ENCODE measurements around the gene GSK3B.

GSK3B gene

GRCh38 chr3:120089089-120089488, 5.2 kb downstream of the GSK3B start:
- H3K27ac Mint-ChIP-seq, result no peak overlapping the region
- peaks cover 10% of the 10 kb centered on the region for H3K36me3 Mint-ChIP-seq (ENCODE audit: low read depth)
- H3K4me1 Mint-ChIP-seq (ENCODE audit: low read depth), result peaks cover 17% of the 10 kb centered on the region
- no peaks in the 10 kb centered on the region for H3K9me3 Mint-ChIP-seq
- no peaks in the 10 kb centered on the region for H3K27me3 Mint-ChIP-seq (ENCODE audit: low read depth)
- no peak overlapping the region for H3K4me3 Mint-ChIP-seq

DNA sequence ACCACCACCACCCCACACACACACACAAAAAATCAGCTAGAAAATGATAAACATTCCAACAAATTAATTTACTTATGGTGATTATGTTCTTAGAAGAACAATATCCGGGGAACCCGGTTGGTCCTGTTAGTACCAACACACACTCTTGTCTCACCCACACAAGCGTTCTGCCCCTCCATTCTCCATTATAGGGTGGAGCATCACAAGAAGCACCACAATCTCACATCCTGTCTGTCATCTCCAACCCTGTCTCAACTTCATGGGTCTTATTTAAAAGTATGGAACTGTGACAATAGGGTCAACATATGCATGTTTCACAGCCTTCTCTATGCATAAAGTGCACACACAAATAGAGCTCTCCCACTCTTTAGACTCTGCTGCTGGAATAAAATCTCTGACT, 5.6 kb downstream of the GSK3B start:
- H3K9me3 Mint-ChIP-seq, result no peaks in the 10 kb centered on the region
- H3K27me3 Mint-ChIP-seq (ENCODE audit: low read depth), result no peaks in the 10 kb centered on the region
- H3K36me3 Mint-ChIP-seq (ENCODE audit: low read depth), result peaks cover 10% of the 10 kb centered on the region
- H3K4me3 Mint-ChIP-seq, result no peak overlapping the region
- H3K4me1 Mint-ChIP-seq (ENCODE audit: low read depth), result peaks cover 17% of the 10 kb centered on the region
- H3K27ac Mint-ChIP-seq, result no peak overlapping the region

GRCh38 chr3:120081719-120082118, 12.5 kb downstream of the GSK3B start:
- H3K9me3 Mint-ChIP-seq, result no peaks in the 10 kb centered on the region
- peaks cover 25% of the 10 kb centered on the region for H3K4me1 Mint-ChIP-seq (ENCODE audit: low read depth)
- H3K4me3 Mint-ChIP-seq, result no peak overlapping the region
- H3K27ac Mint-ChIP-seq, result no peak overlapping the region
- peaks cover 11% of the 10 kb centered on the region for H3K36me3 Mint-ChIP-seq (ENCODE audit: low read depth)
- no peaks in the 10 kb centered on the region for H3K27me3 Mint-ChIP-seq (ENCODE audit: low read depth)

GRCh38 chr3:120080836-120081235, 13.4 kb downstream of the GSK3B start:
- peaks cover 13% of the 10 kb centered on the region for H3K36me3 Mint-ChIP-seq (ENCODE audit: low read depth)
- peaks cover under 1% of the 10 kb centered on the region for H3K9me3 Mint-ChIP-seq
- H3K27me3 Mint-ChIP-seq (ENCODE audit: low read depth), result no peaks in the 10 kb centered on the region
- no peak overlapping the region for H3K4me3 Mint-ChIP-seq
- H3K4me1 Mint-ChIP-seq (ENCODE audit: low read depth), result peaks cover 24% of the 10 kb centered on the region
- H3K27ac Mint-ChIP-seq, result no peak overlapping the region

- Mint-ChIP-seq H3K27ac (no peak overlapping the region), H3K36me3 (ENCODE audit: low read depth) (peaks cover 23% of the 10 kb centered on the region), H3K27me3 (ENCODE audit: low read depth) (no peaks in the 10 kb centered on the region), H3K4me3 (no peak overlapping the region), H3K4me1 (ENCODE audit: low read depth) (peaks cover 31% of the 10 kb centered on the region), H3K9me3 (peaks cover 4% of the 10 kb centered on the region)
Observed at GRCh38 chr3:120077731-120078130, 16.5 kb downstream of the GSK3B start.

DNA sequence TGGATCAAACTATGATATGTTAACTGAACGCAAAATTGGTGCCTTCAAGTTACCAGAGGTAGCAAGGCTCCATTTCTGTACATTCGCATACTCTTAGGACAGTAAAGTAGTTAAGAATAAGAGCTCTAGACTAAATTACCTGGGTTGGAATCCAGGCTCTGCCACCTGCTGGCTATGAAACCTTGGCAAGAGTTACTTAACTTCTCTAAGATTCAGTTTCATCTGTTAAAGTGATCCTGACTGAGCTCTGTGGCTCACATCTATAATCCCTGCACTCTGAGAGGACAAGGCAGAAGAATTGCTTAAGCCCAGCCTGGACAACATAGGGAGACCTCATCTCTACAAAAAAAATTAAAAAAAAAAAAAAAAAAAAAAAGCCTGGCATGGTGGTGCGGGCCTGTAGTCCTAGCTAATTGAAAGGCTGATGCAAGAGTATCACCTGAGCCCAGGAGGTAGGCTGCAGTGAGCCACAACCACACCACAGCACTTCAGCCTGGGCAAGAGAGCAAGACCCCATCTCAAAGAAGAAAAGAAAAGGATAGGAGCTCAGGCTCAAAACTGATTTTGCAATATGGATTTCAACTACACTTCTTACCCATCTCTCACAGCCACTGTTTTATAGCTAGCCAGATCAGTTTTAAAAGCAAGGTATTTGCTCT, 21.3 kb downstream of the GSK3B start:
- peaks cover 18% of the 10 kb centered on the region for H3K4me1 Mint-ChIP-seq (ENCODE audit: low read depth)
- no peak overlapping the region for H3K4me3 Mint-ChIP-seq
- peaks cover 4% of the 10 kb centered on the region for H3K9me3 Mint-ChIP-seq
- H3K36me3 Mint-ChIP-seq (ENCODE audit: low read depth), result peaks cover 16% of the 10 kb centered on the region
- H3K27me3 Mint-ChIP-seq (ENCODE audit: low read depth), result no peaks in the 10 kb centered on the region
- H3K27ac Mint-ChIP-seq, result no peak overlapping the region

- peaks cover 7% of the 10 kb centered on the region for H3K9me3 Mint-ChIP-seq
- H3K36me3 Mint-ChIP-seq (ENCODE audit: low read depth), result peaks cover 19% of the 10 kb centered on the region
- H3K27me3 Mint-ChIP-seq (ENCODE audit: low read depth), result no peaks in the 10 kb centered on the region
- H3K4me1 Mint-ChIP-seq (ENCODE audit: low read depth), result peaks cover 16% of the 10 kb centered on the region
- no peak overlapping the region for H3K4me3 Mint-ChIP-seq
- H3K27ac Mint-ChIP-seq, result no peak overlapping the region
Observed at GRCh38 chr3:120071259-120071658, 23.0 kb downstream of the GSK3B start.

- Mint-ChIP-seq H3K4me1 (ENCODE audit: low read depth) (peaks cover 12% of the 10 kb centered on the region), H3K9me3 (peaks cover 3% of the 10 kb centered on the region), H3K27me3 (ENCODE audit: low read depth) (no peaks in the 10 kb centered on the region), H3K36me3 (ENCODE audit: low read depth) (peaks cover 14% of the 10 kb centered on the region), H3K4me3 (no peak overlapping the region), H3K27ac (no peak overlapping the region)
Observed at GRCh38 chr3:120070263-120070981, 23.8 kb downstream of the GSK3B start.

DNA sequence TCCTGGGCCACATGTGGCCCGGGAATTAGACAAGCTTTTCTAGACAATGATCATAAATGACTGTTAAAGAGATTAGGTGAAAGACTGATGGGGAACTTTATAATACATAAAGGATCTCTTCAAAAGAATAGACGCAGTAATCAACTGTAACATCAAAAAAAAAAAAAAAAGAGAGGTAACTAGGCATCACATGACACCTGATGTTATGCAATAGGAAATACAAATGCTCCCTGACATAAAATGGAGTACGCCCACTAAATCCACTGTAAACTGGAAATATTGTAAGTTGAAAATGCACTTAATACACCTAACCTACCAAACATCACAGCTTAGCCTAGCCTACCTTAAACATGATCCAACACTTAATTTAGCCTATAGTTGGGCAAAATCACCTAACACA, 27.2 kb downstream of the GSK3B start:
- H3K27me3 Mint-ChIP-seq (ENCODE audit: low read depth), result no peaks in the 10 kb centered on the region
- peaks cover 3% of the 10 kb centered on the region for H3K9me3 Mint-ChIP-seq
- peaks cover 11% of the 10 kb centered on the region for H3K36me3 Mint-ChIP-seq (ENCODE audit: low read depth)
- H3K4me3 Mint-ChIP-seq, result no peak overlapping the region
- peaks cover 16% of the 10 kb centered on the region for H3K4me1 Mint-ChIP-seq (ENCODE audit: low read depth)
- H3K27ac Mint-ChIP-seq, result no peak overlapping the region

DNA sequence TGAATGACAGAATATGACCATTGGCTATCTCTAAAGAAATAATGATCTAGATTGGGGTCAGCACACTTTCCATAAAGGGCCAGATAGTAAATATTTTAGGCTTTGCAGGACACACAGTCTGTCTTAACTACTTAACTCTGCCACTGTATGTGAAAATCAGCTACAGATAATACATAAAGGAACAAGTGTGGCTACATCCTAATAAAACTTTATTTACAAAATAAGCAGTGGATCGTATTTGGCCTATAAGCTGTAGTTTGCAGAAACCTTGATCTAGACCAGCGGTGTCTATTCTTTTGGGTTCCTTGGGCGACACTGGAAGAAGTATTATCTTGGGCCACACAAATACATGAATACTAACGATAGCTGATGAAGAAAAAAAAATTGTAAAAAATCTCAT, 27.6 kb downstream of the GSK3B start:
- H3K27me3 Mint-ChIP-seq (ENCODE audit: low read depth), result no peaks in the 10 kb centered on the region
- peaks cover 16% of the 10 kb centered on the region for H3K4me1 Mint-ChIP-seq (ENCODE audit: low read depth)
- H3K9me3 Mint-ChIP-seq, result peaks cover 3% of the 10 kb centered on the region
- H3K36me3 Mint-ChIP-seq (ENCODE audit: low read depth), result peaks cover 11% of the 10 kb centered on the region
- no peak overlapping the region for H3K4me3 Mint-ChIP-seq
- H3K27ac Mint-ChIP-seq, result no peak overlapping the region

DNA sequence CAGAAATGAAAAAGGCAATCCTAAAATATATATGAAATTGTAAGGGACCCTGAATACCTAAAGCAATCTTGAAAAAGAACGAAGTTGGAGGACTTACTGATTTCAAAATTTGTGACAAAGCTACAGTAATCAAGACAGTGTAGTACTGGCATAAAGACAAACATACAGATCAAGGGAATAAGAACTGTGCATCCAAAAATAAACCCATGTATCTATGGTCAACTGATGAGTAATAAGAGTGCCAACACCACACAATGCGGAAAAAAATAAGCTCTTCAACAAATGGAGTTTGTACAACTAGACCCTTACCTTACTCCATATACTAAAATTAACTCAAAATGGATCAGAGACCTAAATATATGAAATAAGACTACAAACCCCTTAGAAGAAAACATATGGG, 29.6 kb downstream of the GSK3B start:
- no peak overlapping the region for H3K4me3 Mint-ChIP-seq
- peaks cover 11% of the 10 kb centered on the region for H3K36me3 Mint-ChIP-seq (ENCODE audit: low read depth)

GRCh38 chr3:120062474-120062873, 31.8 kb downstream of the GSK3B start:
- Mint-ChIP-seq H3K27me3 (ENCODE audit: low read depth) (no peaks in the 10 kb centered on the region), H3K36me3 (ENCODE audit: low read depth) (peaks cover 9% of the 10 kb centered on the region), H3K9me3 (peaks cover under 1% of the 10 kb centered on the region), H3K4me3 (no peak overlapping the region), H3K4me1 (ENCODE audit: low read depth) (peaks cover 21% of the 10 kb centered on the region), H3K27ac (no peak overlapping the region)

More for the DNA sequence above, 29.6 kb downstream of the GSK3B start:
- no peak overlapping the region for H3K27ac Mint-ChIP-seq
- peaks cover 19% of the 10 kb centered on the region for H3K4me1 Mint-ChIP-seq (ENCODE audit: low read depth)
- peaks cover 3% of the 10 kb centered on the region for H3K9me3 Mint-ChIP-seq
- no peaks in the 10 kb centered on the region for H3K27me3 Mint-ChIP-seq (ENCODE audit: low read depth)

DNA sequence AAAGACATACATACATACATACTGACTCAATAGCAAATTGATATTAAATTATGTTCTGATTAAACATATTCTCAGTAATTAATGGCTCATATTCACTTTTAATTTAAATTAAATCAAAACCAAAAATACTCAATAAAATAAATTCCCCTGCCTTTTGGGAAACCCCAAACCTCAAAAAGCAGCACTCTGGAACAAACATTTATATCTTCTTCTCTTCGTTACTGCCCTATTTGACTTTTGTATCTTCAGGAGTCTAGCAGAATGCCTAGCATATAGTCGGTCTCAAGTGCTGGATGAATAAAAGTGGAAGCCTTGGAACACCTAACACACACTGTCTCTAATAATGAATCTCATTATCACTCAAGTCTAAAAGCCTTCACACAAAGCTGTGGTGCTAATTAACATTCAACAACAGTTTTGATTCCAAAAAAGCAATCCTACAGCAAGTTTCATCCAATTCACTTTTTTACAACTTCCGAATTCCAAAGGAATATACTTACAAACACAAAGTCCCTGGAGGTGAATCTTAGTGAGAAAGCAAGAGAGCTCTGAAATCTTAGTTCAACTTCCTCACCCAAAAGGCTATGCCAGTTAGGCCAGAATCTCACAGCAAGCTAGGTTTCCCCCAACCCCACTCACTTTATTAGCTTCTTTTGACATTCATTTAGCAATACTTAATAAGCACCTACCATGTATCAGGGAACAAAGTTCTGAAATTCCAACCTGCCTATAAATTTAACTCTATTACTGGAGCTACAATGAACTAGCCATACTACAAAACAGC, 35.0 kb downstream of the GSK3B start:
- H3K27ac Mint-ChIP-seq, result no peak overlapping the region
- peaks cover 12% of the 10 kb centered on the region for H3K36me3 Mint-ChIP-seq (ENCODE audit: low read depth)
- no peaks in the 10 kb centered on the region for H3K9me3 Mint-ChIP-seq
- peaks cover 17% of the 10 kb centered on the region for H3K4me1 Mint-ChIP-seq (ENCODE audit: low read depth)
- no peak overlapping the region for H3K4me3 Mint-ChIP-seq
- H3K27me3 Mint-ChIP-seq (ENCODE audit: low read depth), result no peaks in the 10 kb centered on the region

DNA sequence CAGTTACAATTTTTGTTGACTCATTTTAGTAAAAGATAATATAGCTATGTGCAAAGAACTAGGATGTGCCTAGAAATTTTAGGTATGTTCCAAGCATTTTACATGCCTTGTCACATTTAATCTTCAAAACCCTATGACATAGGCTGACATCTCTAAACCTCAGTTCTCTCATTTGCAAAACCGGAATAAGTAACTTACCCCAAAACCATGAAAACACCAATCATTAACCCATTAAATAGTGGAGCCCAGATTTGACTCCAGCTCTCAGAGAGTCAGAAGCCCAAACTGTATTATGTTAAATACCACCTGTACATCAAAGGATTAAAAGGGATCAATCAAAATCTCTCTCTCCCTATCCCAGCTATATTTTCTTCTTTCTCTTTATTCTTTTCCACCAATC, 36.6 kb downstream of the GSK3B start:
- Mint-ChIP-seq H3K4me3 (no peak overlapping the region), H3K4me1 (ENCODE audit: low read depth) (peaks cover 24% of the 10 kb centered on the region), H3K9me3 (no peaks in the 10 kb centered on the region), H3K27me3 (ENCODE audit: low read depth) (no peaks in the 10 kb centered on the region), H3K36me3 (ENCODE audit: low read depth) (peaks cover 14% of the 10 kb centered on the region), H3K27ac (no peak overlapping the region)

- Mint-ChIP-seq H3K9me3 (no peaks in the 10 kb centered on the region), H3K36me3 (ENCODE audit: low read depth) (peaks cover 14% of the 10 kb centered on the region), H3K27me3 (ENCODE audit: low read depth) (no peaks in the 10 kb centered on the region), H3K27ac (no peak overlapping the region), H3K4me1 (ENCODE audit: low read depth) (peaks cover 26% of the 10 kb centered on the region), H3K4me3 (no peak overlapping the region)
Observed at GRCh38 chr3:120057029-120057428, 37.2 kb downstream of the GSK3B start.
